ENCODE measurements around the gene USP49. TPM values are rescaled to one million over a fixed set of nuclear protein-coding genes. Genes with fewer than 3 reads are reported as not detected.

Gene USP49
- total and polyA plus RNA-seq, 2 of the 13 experiments (the other 11 are each of a cell fraction or from before 2014, with no cell fraction given), result 2.9 to 4.3 TPM

DNA sequence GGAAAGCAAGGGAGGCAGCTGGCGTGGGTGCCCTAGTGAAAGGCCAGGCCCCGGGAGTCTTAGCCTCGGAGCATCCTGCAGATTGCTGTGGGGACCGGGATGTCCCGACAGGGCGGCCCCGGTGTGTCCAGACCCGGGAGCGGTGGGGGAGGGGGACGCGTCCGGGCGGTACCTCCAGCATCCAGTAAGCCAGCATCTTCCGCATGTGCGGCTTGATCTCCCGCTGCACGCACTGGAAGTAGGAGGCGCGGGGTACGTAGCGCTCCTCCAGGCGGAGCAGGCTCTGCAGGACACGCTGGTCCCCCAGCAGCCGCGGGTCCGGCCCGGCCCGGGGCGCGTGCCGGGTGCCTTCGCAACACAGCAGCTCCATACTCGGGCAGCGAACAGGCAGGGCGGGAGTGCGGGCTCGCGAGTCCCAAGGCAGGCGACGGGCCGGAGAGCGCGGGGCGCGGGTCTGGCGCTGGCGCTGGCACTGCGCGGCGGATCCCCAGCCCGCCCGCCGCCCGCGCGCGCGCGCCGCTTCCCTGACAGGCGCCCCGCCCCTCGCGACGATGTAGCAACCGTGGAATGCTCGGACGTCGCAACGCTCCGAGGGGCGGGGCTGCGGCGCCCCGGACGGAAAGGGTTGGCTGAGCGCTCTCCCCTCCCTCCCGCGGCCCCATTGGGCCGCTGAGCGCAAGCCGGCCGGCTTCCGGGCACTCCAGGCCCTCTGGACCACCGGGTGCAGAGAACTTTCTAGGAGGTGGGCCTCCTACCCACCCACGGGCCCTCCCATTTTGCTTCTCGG lies 46.3 kb upstream of the USP49 start, which contains the start of gene CCND3 (continued):
- TF ChIP-seq, protein P1, sequence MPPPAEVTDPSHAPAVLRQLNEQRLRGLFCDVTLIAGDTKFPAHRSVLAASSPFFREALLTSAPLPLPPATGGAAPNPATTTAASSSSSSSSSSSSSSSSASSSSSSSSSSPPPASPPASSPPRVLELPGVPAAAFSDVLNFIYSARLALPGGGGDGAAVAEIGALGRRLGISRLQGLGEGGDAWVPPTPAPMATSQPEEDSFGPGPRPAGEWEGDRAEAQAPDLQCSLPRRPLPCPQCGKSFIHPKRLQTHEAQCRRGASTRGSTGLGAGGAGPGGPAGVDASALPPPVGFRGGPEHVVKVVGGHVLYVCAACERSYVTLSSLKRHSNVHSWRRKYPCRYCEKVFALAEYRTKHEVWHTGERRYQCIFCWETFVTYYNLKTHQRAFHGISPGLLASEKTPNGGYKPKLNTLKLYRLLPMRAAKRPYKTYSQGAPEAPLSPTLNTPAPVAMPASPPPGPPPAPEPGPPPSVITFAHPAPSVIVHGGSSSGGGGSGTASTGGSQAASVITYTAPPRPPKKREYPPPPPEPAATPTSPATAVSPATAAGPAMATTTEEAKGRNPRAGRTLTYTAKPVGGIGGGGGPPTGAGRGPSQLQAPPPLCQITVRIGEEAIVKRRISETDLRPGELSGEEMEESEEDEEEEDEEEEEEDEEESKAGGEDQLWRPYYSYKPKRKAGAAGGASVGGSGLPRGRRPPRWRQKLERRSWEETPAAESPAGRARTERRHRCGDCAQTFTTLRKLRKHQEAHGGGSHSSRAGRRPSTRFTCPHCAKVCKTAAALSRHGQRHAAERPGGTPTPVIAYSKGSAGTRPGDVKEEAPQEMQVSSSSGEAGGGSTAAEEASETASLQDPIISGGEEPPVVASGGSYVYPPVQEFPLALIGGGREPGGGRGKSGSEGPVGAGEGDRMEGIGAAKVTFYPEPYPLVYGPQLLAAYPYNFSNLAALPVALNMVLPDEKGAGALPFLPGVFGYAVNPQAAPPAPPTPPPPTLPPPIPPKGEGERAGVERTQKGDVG (CRISPR knock-in tag; IDR thresholded peaks at IDR 0.05; ENCODE audit: borderline replicate concordance), result no peak
- peak; percentile 74 for TF ChIP-seq THAP11 (CRISPR knock-in tag; IDR thresholded peaks at IDR 0.05)
- 0 out of 2 replicates have a peak, but pooled peaks have one; percentile 43 for TF ChIP-seq ERF (CRISPR knock-in tag; IDR thresholded peaks at IDR 0.05)
- TF ChIP-seq, protein P2, sequence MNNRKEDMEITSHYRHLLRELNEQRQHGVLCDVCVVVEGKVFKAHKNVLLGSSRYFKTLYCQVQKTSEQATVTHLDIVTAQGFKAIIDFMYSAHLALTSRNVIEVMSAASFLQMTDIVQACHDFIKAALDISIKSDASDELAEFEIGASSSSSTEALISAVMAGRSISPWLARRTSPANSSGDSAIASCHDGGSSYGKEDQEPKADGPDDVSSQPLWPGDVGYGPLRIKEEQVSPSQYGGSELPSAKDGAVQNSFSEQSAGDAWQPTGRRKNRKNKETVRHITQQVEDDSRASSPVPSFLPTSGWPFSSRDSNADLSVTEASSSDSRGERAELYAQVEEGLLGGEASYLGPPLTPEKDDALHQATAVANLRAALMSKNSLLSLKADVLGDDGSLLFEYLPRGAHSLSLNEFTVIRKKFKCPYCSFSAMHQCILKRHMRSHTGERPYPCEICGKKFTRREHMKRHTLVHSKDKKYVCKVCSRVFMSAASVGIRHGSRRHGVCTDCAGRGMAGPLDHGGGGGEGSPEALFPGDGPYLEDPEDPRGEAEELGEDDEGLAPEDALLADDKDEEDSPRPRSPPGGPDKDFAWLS (CRISPR knock-in tag; IDR thresholded peaks at IDR 0.05; ENCODE audit: borderline replicate concordance), result no peak
- TF ChIP-seq DPF2 (CRISPR knock-in tag; IDR thresholded peaks at IDR 0.05; ENCODE audit: borderline replicate concordance, low read depth), result no peak
- peak; percentile 85; the same call in 1 of the 2 replicates for TF ChIP-seq MTA1 (CRISPR knock-in tag; IDR thresholded peaks at IDR 0.05; ENCODE audit: borderline replicate concordance)
- TF ChIP-seq ZNF776 (CRISPR knock-in tag; IDR thresholded peaks at IDR 0.05), result no peak
- TF ChIP-seq CBX2 (IDR thresholded peaks at IDR 0.05; ENCODE audit: low read depth, low read length), result no peak
- TF ChIP-seq CBX2 (CRISPR knock-in tag; IDR thresholded peaks at IDR 0.05; ENCODE audit: low read depth), result no peak
- no peak for TF ChIP-seq MBNL3 (CRISPR knock-in tag; conservative IDR thresholded peaks at IDR 0.05)
- no peak; the same call in 1 of the 2 replicates for TF ChIP-seq KLF15 (CRISPR knock-in tag; IDR thresholded peaks at IDR 0.05; ENCODE audit: borderline replicate concordance)
- TF ChIP-seq, protein P3, sequence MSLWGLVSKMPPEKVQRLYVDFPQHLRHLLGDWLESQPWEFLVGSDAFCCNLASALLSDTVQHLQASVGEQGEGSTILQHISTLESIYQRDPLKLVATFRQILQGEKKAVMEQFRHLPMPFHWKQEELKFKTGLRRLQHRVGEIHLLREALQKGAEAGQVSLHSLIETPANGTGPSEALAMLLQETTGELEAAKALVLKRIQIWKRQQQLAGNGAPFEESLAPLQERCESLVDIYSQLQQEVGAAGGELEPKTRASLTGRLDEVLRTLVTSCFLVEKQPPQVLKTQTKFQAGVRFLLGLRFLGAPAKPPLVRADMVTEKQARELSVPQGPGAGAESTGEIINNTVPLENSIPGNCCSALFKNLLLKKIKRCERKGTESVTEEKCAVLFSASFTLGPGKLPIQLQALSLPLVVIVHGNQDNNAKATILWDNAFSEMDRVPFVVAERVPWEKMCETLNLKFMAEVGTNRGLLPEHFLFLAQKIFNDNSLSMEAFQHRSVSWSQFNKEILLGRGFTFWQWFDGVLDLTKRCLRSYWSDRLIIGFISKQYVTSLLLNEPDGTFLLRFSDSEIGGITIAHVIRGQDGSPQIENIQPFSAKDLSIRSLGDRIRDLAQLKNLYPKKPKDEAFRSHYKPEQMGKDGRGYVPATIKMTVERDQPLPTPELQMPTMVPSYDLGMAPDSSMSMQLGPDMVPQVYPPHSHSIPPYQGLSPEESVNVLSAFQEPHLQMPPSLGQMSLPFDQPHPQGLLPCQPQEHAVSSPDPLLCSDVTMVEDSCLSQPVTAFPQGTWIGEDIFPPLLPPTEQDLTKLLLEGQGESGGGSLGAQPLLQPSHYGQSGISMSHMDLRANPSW (CRISPR knock-in tag; IDR thresholded peaks at IDR 0.05; ENCODE audit: borderline replicate concordance), result no peak
- no peak for TF ChIP-seq ZZZ3 (CRISPR knock-in tag; IDR thresholded peaks at IDR 0.05; ENCODE audit: borderline replicate concordance)
- TF ChIP-seq, protein P4, sequence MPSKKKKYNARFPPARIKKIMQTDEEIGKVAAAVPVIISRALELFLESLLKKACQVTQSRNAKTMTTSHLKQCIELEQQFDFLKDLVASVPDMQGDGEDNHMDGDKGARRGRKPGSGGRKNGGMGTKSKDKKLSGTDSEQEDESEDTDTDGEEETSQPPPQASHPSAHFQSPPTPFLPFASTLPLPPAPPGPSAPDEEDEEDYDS (CRISPR knock-in tag; IDR thresholded peaks at IDR 0.05), result no peak
- no peak for TF ChIP-seq ZNF816 (CRISPR knock-in tag; IDR thresholded peaks at IDR 0.05; ENCODE audit: borderline replicate concordance)
- TF ChIP-seq ZNF20 (CRISPR knock-in tag; IDR thresholded peaks at IDR 0.05), result no peak
- TF ChIP-seq, protein P5, sequence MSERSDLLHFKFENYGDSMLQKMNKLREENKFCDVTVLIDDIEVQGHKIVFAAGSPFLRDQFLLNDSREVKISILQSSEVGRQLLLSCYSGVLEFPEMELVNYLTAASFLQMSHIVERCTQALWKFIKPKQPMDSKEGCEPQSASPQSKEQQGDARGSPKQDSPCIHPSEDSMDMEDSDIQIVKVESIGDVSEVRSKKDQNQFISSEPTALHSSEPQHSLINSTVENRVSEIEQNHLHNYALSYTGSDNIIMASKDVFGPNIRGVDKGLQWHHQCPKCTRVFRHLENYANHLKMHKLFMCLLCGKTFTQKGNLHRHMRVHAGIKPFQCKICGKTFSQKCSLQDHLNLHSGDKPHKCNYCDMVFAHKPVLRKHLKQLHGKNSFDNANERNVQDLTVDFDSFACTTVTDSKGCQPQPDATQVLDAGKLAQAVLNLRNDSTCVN (CRISPR knock-in tag; IDR thresholded peaks at IDR 0.05; ENCODE audit: borderline replicate concordance), result no peak; the same call in 1 of the 2 replicates
- no peak for TF ChIP-seq ZNF264 (CRISPR knock-in tag; IDR thresholded peaks at IDR 0.05)
- 0 out of 2 replicates have a peak, but pooled peaks have one; percentile 11 for TF ChIP-seq ZNF629 (CRISPR knock-in tag; conservative IDR thresholded peaks at IDR 0.05)
- TF ChIP-seq FLYWCH1 (CRISPR knock-in tag; IDR thresholded peaks at IDR 0.05), result no peak
